A549 (cell line): Measurements from ENCODE around the gene RXRG. TPM values are rescaled to one million over a fixed set of nuclear protein-coding genes. Genes with fewer than 3 reads are reported as not detected.

Experiments used
- ATAC-seq, 2 experiments: fragments of 200-7000 bp in 1 of 2; fragments of >200 bp in 1 of 2; cut with Nextera tagmentation in 1 of 2; cut with Tn5 transposase in 1 of 2; 3 replicates each; pipeline versions ENCODE4 v1.8.0 to v1.9.1; 2018 to 2020; ENCODE audit warnings: mild to moderate bottlenecking in 1 of 2, moderate library complexity in 1 of 2
- CTCF ChIA-PET: fragments of 300-600 bp; sonication (Branson Sonifier 250); formaldehyde crosslinking; extraction: SDS; loops from one replicate; lab custom pipeline; 2021; ENCODE audit warnings: antibody characterized with exemption, inconsistent platforms; lab: Yijun Ruan, JAX
- POLR2A ChIA-PET: fragments of 350-600 bp; formaldehyde crosslinking; extraction: SDS; loops from one replicate; lab custom pipeline; 2021; ENCODE audit warnings: antibody characterized with exemption, inconsistent platforms; lab: Yijun Ruan, JAX
- DNase-seq, 2 experiments: peaks; one replicate each; pipeline versions ENCODE4 v3.0.0 to v3.0.0-alpha.2; 2011 to 2016; ENCODE audit warnings: low read depth in 1 of 2, low spot score in 1 of 2
- FAIRE-seq: peaks from 2 replicates; lab custom pipeline; 2011; peaks lifted over from hg19 to GRCh38; lab: Jason Lieb, UNC
- H3K27ac ChIP-seq, 2 experiments: fragments of >200 bp; sonication (Bioruptor Twin); formaldehyde crosslinking; 3 replicates each; pipeline ENCODE4 v1.5.1; 2016 to 2017
- H3K4me1 ChIP-seq: fragments of >200 bp; sonication (Bioruptor Twin); formaldehyde crosslinking; 3 replicates; pipeline ENCODE4 v1.6.1; 2016
- H3K4me2 ChIP-seq: fragments of >200 bp; sonication (Bioruptor Twin); formaldehyde crosslinking; 3 replicates; pipeline ENCODE4 v1.6.1; 2016
- H3K4me3 ChIP-seq: fragments of >200 bp; sonication (Bioruptor Twin); formaldehyde crosslinking; 3 replicates; pipeline ENCODE4 v1.5.1; 2016
- H3K9me3 ChIP-seq: fragments of >200 bp; sonication (Bioruptor Twin); formaldehyde crosslinking; 3 replicates; pipeline ENCODE4 v1.6.1; 2016
- CBX8 ChIP-seq: fragments of 200-600 bp; sonication (generic); IDR thresholded peaks from 2 replicates; pipeline ENCODE4 v1.6.1; 2016
- CHD2 ChIP-seq: fragments of 150-350 bp; IDR thresholded peaks from 2 replicates; pipeline ENCODE4 v1.6.1; 2014; ENCODE audit warnings: low read length; ENCODE audit not compliant: partially characterized antibody
- CHD4 ChIP-seq: fragments of 200-600 bp; sonication (generic); IDR thresholded peaks from 2 replicates; pipeline ENCODE4 v1.6.1; 2016; ENCODE audit warnings: antibody characterized with exemption, mild to moderate bottlenecking, borderline replicate concordance
- EP300 ChIP-seq, 2 experiments: fragments of >200 bp; sonication (Bioruptor Twin); formaldehyde crosslinking; IDR thresholded peaks; 2 replicates in 1 of 2; 3 replicates in 1 of 2; pipeline ENCODE4 v1.6.1; 2016 to 2017
- FOSL2 ChIP-seq, 2 experiments: fragments of 450-650 bp in 1 of 2; fragments of >200 bp in 1 of 2; sonication (Bioruptor Twin) in 1 of 2; formaldehyde crosslinking; IDR thresholded peaks; 2 replicates each; pipeline versions ENCODE4 v1.5.0 to v1.6.1; 2016 to 2020; ENCODE audit warnings: mild to moderate bottlenecking in 1 of 2, moderate library complexity in 1 of 2
- FOXS1 ChIP-seq: fragments of 250-450 bp; sonication (Bioruptor Pico); IDR thresholded peaks from 2 replicates; pipeline ENCODE4 v1.5.0; 2020; ENCODE audit warnings: mild to moderate bottlenecking, moderate library complexity
- HEYL ChIP-seq: fragments of 250-450 bp; sonication (Bioruptor Pico); IDR thresholded peaks from 2 replicates; pipeline ENCODE4 v1.8.0; 2021; ENCODE audit warnings: mild to moderate bottlenecking, moderate library complexity
- HOXA7 ChIP-seq: fragments of 250-450 bp; sonication (Bioruptor Pico); IDR thresholded peaks from 2 replicates; pipeline ENCODE4 v1.5.0; 2020; ENCODE audit warnings: mild to moderate bottlenecking, moderate library complexity
- HOXB13 ChIP-seq: fragments of 250-450 bp; sonication (Bioruptor Pico); IDR thresholded peaks from 2 replicates; pipeline ENCODE4 v1.5.0; 2020; ENCODE audit warnings: low read depth, mild to moderate bottlenecking, moderate library complexity
- KDM1A ChIP-seq: fragments of 200-600 bp; sonication (generic); IDR thresholded peaks from 2 replicates; pipeline ENCODE4 v1.6.1; 2016; ENCODE audit warnings: low read depth, mild to moderate bottlenecking
- KDM5A ChIP-seq: fragments of 200-600 bp; sonication (generic); IDR thresholded peaks from 2 replicates; pipeline ENCODE4 v1.6.1; 2016; ENCODE audit warnings: antibody characterized with exemption, mild to moderate bottlenecking
- PHF8 ChIP-seq: fragments of 200-600 bp; sonication (generic); IDR thresholded peaks from 2 replicates; pipeline ENCODE4 v1.6.1; 2016; ENCODE audit warnings: low read depth, mild to moderate bottlenecking, antibody characterized with exemption, moderate library complexity, borderline replicate concordance
- POLR2A ChIP-seq: IDR thresholded peaks from 2 replicates; pipeline ENCODE4 v1.6.1; 2012; ENCODE audit warnings: mild to moderate bottlenecking, low read length
- RFX5 ChIP-seq: fragments of 450-650 bp; IDR thresholded peaks from 2 replicates; pipeline ENCODE4 v1.7.1; 2014; ENCODE audit warnings: antibody characterized with exemption, mild to moderate bottlenecking, moderate library complexity
- SMC3 ChIP-seq: fragments of >200 bp; sonication (Bioruptor Twin); formaldehyde crosslinking; IDR thresholded peaks from 3 replicates; pipeline ENCODE4 v1.6.1; 2018; ENCODE audit warnings: inconsistent platforms
- SREBF2 ChIP-seq: fragments of 450-650 bp; IDR thresholded peaks from 2 replicates; pipeline ENCODE4 v1.6.1; 2014; ENCODE audit warnings: mild to moderate bottlenecking, moderate library complexity
- TFCP2L1 ChIP-seq: fragments of 250-450 bp; sonication (Bioruptor Pico); IDR thresholded peaks from 2 replicates; pipeline ENCODE4 v1.5.0; 2021; ENCODE audit warnings: mild to moderate bottlenecking
- WGBS: methylation state at CpG from one replicate; pipeline ENCODE4 v1.1.6; 2017; ENCODE audit errors: missing lambda C conversion rate; 5-methylcytosine and 5-hydroxymethylcytosine counted together
- polyA plus RNA-seq, 4 experiments: library from polyadenylated mRNA; depleted of rRNA in 3 of 4; stranded (reverse); fragments of >200 nt; fragmentation: RNase III in 1 of 4; extraction: RNeasy Plus Mini Kit Qiagen cat#74134 plus additional on column Dnase treatment in 1 of 4; gene quantifications; 2 replicates in 3 of 4; 3 replicates in 1 of 4; pipeline ENCODE4 v1.2.3, GENCODE V29; 2011 to 2017
- TF ChIP-seq, protein P1 (sequence below): IDR thresholded peaks from 2 replicates; pipeline ENCODE4 v1.6.1; 2012
- TF ChIP-seq, protein P2 (sequence below): fragments of 450-650 bp; IDR thresholded peaks from 2 replicates; pipeline ENCODE4 v1.6.1; 2014; ENCODE audit warnings: antibody characterized with exemption
- TF ChIP-seq, protein P3 (sequence below): fragments of 250-450 bp; sonication (Bioruptor Pico); IDR thresholded peaks from 2 replicates; pipeline ENCODE4 v1.5.0; 2020; ENCODE audit warnings: low read depth, mild to moderate bottlenecking, moderate library complexity
- TF ChIP-seq, protein P4 (sequence below): fragments of >200 bp; sonication (Bioruptor Twin); formaldehyde crosslinking; IDR thresholded peaks from 3 replicates; pipeline ENCODE4 v1.6.1; 2016
- TF ChIP-seq, protein P5 (sequence below): fragments of >200 bp; sonication (Bioruptor Twin); formaldehyde crosslinking; IDR thresholded peaks from 2 replicates; pipeline ENCODE4 v1.6.1; 2016
- TF ChIP-seq, protein P6 (sequence below): IDR thresholded peaks from 2 replicates; pipeline ENCODE4 v1.6.1; 2012; ENCODE audit warnings: low read depth, borderline replicate concordance
- TF ChIP-seq, protein P7 (sequence below): fragments of 200-600 bp; sonication (generic); IDR thresholded peaks from 2 replicates; pipeline ENCODE4 v1.6.1; 2016; ENCODE audit warnings: antibody characterized with exemption, mild to moderate bottlenecking, moderate library complexity

RXRG gene
- polyA plus RNA-seq, 2 of the 4 experiments (the other 2 are of a cell fraction) = not detected

DNA sequence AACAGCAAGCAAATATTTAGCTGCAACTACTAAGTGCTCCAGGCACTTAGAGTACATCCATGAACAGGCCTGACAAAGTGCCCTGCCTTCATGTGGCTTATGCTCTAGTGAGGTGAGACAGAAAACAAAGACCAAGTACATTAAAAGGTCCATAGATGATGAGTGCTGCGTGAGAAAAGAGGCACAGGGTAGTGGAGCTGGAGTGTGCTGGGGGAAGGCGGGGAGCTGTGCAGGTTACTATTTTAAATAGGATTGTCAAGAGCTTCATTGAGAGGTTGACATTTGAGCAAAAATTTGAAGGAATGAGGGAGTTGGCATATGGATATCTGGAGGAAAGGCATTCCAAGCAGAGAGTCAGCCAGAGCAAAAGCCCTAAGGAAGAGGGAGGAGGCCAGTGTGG is 29.3 kb upstream of the RXRG start:
- 6% methylated on average over 2 of the region's 2 CpGs for WGBS
- ChIA-PET CTCF (no interaction called here), POLR2A (no interaction called here)
- DNase-seq (no peak), FAIRE-seq (no peak)
- no peak overlapping the region for H3K4me2 ChIP-seq
- H3K9me3 ChIP-seq = no peaks in the 10 kb centered on the region
- H3K4me3 ChIP-seq = no peak overlapping the region
- TF ChIP-seq, protein P1, sequence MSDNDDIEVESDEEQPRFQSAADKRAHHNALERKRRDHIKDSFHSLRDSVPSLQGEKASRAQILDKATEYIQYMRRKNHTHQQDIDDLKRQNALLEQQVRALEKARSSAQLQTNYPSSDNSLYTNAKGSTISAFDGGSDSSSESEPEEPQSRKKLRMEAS = no peak
- TF ChIP-seq HOXB13 (no peak), RFX5 (no peak), KDM1A (no peak), FOXS1 (CRISPR knock-in tag) (no peak), SMC3 (no peak), HEYL (CRISPR knock-in tag) (no peak)
- TF ChIP-seq, protein P2, sequence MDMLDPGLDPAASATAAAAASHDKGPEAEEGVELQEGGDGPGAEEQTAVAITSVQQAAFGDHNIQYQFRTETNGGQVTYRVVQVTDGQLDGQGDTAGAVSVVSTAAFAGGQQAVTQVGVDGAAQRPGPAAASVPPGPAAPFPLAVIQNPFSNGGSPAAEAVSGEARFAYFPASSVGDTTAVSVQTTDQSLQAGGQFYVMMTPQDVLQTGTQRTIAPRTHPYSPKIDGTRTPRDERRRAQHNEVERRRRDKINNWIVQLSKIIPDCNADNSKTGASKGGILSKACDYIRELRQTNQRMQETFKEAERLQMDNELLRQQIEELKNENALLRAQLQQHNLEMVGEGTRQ = no peak
- TF ChIP-seq, protein P3, sequence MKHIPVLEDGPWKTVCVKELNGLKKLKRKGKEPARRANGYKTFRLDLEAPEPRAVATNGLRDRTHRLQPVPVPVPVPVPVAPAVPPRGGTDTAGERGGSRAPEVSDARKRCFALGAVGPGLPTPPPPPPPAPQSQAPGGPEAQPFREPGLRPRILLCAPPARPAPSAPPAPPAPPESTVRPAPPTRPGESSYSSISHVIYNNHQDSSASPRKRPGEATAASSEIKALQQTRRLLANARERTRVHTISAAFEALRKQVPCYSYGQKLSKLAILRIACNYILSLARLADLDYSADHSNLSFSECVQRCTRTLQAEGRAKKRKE (CRISPR knock-in tag) = no peak
- TF ChIP-seq, all 56 proteins: peak for 0
- no peak for ATAC-seq
- H3K4me1 ChIP-seq = no peaks in the 10 kb centered on the region
- H3K27ac ChIP-seq = no peak overlapping the region

DNA sequence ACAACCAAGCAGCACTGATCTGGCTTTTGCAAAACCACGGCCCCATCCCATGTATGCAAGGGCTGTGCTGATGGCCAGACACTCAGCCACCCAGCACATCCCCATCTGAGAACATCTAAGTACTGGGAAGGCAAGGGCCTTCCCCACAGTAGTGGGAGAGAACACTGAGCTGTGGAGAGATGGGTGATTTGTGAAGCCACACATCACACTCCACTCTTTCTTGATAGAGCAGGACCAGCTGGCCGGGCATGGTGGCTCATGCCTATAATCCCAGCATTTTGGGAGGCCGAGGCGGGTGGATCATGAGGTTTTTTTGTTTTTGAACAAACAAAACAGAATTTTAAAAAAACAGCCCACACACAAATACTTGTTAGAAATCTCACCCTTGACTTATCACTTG is 28.2 kb upstream of the RXRG start:
- POLR2A ChIA-PET = no interaction called here
- no peaks in the 10 kb centered on the region for H3K9me3 ChIP-seq
- no peaks in the 10 kb centered on the region for H3K4me1 ChIP-seq
- no peak overlapping the region for H3K4me2 ChIP-seq
- no peak overlapping the region for H3K27ac ChIP-seq
- no peak overlapping the region for H3K4me3 ChIP-seq
- no peak for FAIRE-seq
- no peak for DNase-seq
- TF ChIP-seq FOSL2 (IDR thresholded peaks at IDR 0.05) (no peak), FOSL2 (CRISPR knock-in tag; IDR thresholded peaks at IDR 0.05) (no peak), PHF8 (no peak), CBX8 (no peak), EP300 (IDR thresholded peaks at IDR 0.05) (no peak), SREBF2 (no peak)
- TF ChIP-seq, protein P4, sequence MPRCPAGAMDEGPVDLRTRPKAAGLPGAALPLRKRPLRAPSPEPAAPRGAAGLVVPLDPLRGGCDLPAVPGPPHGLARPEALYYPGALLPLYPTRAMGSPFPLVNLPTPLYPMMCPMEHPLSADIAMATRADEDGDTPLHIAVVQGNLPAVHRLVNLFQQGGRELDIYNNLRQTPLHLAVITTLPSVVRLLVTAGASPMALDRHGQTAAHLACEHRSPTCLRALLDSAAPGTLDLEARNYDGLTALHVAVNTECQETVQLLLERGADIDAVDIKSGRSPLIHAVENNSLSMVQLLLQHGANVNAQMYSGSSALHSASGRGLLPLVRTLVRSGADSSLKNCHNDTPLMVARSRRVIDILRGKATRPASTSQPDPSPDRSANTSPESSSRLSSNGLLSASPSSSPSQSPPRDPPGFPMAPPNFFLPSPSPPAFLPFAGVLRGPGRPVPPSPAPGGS = no peak
- TF ChIP-seq, protein P5, sequence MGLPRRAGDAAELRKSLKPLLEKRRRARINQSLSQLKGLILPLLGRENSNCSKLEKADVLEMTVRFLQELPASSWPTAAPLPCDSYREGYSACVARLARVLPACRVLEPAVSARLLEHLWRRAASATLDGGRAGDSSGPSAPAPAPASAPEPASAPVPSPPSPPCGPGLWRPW = no peak
- TF ChIP-seq, all 56 proteins: peak for 0
- CTCF ChIA-PET = no interaction called here
- ATAC-seq = no peak
- 21% methylated on average over 4 of the region's 4 CpGs for WGBS

DNA sequence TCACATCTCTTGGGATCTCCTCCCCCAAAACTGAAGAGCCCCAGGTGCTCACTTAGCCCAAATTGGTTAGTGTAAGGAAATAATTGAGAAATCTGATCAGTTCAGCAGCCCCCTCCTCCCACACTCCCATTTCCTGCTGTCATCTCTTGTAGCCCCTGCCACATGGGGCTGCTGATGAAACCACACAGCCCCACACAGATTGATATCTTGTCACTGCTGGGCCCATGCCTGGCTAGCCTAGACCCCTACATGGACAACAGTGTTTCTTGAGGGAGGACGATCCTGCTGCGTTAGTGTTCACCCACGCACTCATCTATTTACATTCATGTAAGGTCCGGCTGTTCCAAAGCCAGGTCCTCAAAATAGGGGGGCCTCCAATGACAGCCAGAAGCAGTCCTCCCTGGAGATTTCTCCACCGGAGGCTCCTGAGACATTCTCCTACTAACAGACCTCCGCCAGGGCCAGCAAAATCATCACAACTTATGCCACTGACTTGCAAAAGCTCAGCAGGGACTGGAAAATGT is 23.9 kb upstream of the RXRG start:
- no peaks in the 10 kb centered on the region for H3K4me1 ChIP-seq
- ATAC-seq (no peak), FAIRE-seq (no peak), DNase-seq (no peak)
- H3K4me3 ChIP-seq = no peak overlapping the region
- H3K27ac ChIP-seq = no peak overlapping the region
- WGBS = 19% methylated on average over 6 of the region's 6 CpGs
- ChIA-PET CTCF (interaction anchor here (0.7 kb wide), 1 partner anchor 189 kb away, joined by 3 read pairs; no protein-coding TSS in a partner anchor), POLR2A (no interaction called here)
- no peaks in the 10 kb centered on the region for H3K9me3 ChIP-seq
- H3K4me2 ChIP-seq = no peak overlapping the region
- TF ChIP-seq HOXB13 (no peak), POLR2A (no peak), TFCP2L1 (CRISPR knock-in tag) (no peak), KDM5A (no peak), HOXA7 (CRISPR knock-in tag) (no peak), CHD2 (no peak), PHF8 (no peak), KDM1A (no peak), CHD4 (no peak), FOSL2 (IDR thresholded peaks at IDR 0.05) (no peak), FOSL2 (CRISPR knock-in tag; IDR thresholded peaks at IDR 0.05) (no peak)
- TF ChIP-seq, protein P6, sequence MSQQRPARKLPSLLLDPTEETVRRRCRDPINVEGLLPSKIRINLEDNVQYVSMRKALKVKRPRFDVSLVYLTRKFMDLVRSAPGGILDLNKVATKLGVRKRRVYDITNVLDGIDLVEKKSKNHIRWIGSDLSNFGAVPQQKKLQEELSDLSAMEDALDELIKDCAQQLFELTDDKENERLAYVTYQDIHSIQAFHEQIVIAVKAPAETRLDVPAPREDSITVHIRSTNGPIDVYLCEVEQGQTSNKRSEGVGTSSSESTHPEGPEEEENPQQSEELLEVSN = no peak
- TF ChIP-seq, protein P5 = no peak
- TF ChIP-seq, protein P7, sequence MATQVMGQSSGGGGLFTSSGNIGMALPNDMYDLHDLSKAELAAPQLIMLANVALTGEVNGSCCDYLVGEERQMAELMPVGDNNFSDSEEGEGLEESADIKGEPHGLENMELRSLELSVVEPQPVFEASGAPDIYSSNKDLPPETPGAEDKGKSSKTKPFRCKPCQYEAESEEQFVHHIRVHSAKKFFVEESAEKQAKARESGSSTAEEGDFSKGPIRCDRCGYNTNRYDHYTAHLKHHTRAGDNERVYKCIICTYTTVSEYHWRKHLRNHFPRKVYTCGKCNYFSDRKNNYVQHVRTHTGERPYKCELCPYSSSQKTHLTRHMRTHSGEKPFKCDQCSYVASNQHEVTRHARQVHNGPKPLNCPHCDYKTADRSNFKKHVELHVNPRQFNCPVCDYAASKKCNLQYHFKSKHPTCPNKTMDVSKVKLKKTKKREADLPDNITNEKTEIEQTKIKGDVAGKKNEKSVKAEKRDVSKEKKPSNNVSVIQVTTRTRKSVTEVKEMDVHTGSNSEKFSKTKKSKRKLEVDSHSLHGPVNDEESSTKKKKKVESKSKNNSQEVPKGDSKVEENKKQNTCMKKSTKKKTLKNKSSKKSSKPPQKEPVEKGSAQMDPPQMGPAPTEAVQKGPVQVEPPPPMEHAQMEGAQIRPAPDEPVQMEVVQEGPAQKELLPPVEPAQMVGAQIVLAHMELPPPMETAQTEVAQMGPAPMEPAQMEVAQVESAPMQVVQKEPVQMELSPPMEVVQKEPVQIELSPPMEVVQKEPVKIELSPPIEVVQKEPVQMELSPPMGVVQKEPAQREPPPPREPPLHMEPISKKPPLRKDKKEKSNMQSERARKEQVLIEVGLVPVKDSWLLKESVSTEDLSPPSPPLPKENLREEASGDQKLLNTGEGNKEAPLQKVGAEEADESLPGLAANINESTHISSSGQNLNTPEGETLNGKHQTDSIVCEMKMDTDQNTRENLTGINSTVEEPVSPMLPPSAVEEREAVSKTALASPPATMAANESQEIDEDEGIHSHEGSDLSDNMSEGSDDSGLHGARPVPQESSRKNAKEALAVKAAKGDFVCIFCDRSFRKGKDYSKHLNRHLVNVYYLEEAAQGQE = no peak
- TF ChIP-seq, protein P4 = no peak
